NT2/D1 (cell line): ENCODE data around the gene TBC1D16.

Experiments used
- DNase-seq: peaks from one replicate; pipeline ENCODE4 v3.0.0-alpha.2; 2011; ENCODE audit warnings: low read depth, low spot score
- H3K27me3 ChIP-seq: 2 replicates; pipeline ENCODE4 v1.6.0; 2011; ENCODE audit warnings: mild to moderate bottlenecking; ENCODE audit not compliant: insufficient read length, insufficient read depth
- H3K36me3 ChIP-seq: 2 replicates; pipeline ENCODE4 v1.6.1; 2011; ENCODE audit warnings: mild to moderate bottlenecking, low read length, mixed read lengths; ENCODE audit not compliant: insufficient read depth, insufficient read length
- H3K4me1 ChIP-seq: 2 replicates; pipeline ENCODE4 v1.5.1; 2011; ENCODE audit not compliant: insufficient read depth, insufficient read length
- H3K4me3 ChIP-seq: 2 replicates; pipeline ENCODE4 v1.5.1; 2011; ENCODE audit warnings: low read depth; ENCODE audit not compliant: insufficient read length
- H3K9ac ChIP-seq: 2 replicates; pipeline ENCODE4 v1.6.0; 2011; ENCODE audit warnings: low read depth; ENCODE audit not compliant: insufficient read length
- H3K9me3 ChIP-seq: 2 replicates; pipeline ENCODE4 v1.5.1; 2011; ENCODE audit warnings: mild to moderate bottlenecking, low read length; ENCODE audit not compliant: insufficient read depth
- SUZ12 ChIP-seq: IDR thresholded peaks from 2 replicates; pipeline ENCODE4 v1.6.1; 2011; ENCODE audit not compliant: insufficient read length, insufficient read depth; ENCODE audit errors: extremely low read depth
- YY1 ChIP-seq: IDR thresholded peaks from 2 replicates; pipeline ENCODE4 v1.6.1; 2011; ENCODE audit not compliant: insufficient read length, insufficient read depth
- ZNF274 ChIP-seq: IDR thresholded peaks from 2 replicates; pipeline ENCODE4 v1.6.1; 2011; ENCODE audit warnings: mild to moderate bottlenecking, low read depth, low read length

Gene TBC1D16

GRCh38 chr17:80035937-80036714 lies 454 bp upstream of the TBC1D16 start, which contains the start of gene CCDC40:
TSS of gene CCDC40 (plus strand) at chr17:80036642. CDS start at chr17:80036663, 21 bp downstream.
- H3K4me3 ChIP-seq = peak within 1 kb of the TSS; percentile 92
- peaks cover 2% of the 10 kb centered on the region for H3K4me1 ChIP-seq
- H3K27me3 ChIP-seq = peaks cover 9% of the 10 kb centered on the region
- no peak for DNase-seq
- H3K9me3 ChIP-seq = no peaks in the 10 kb centered on the region
- H3K9ac ChIP-seq = peak within 1 kb of the TSS; percentile 93
- no peak for TF ChIP-seq SUZ12
- TF ChIP-seq YY1 = no peak
- TF ChIP-seq ZNF274 = no peak
- peaks cover 19% of the 10 kb centered on the region for H3K36me3 ChIP-seq

- no peak for DNase-seq
- TF ChIP-seq ZNF274 (no peak), SUZ12 (no peak), YY1 (no peak)
- H3K9me3 ChIP-seq = no peaks in the 10 kb centered on the region
- peaks cover 23% of the 10 kb centered on the region for H3K36me3 ChIP-seq
- peaks cover 2% of the 10 kb centered on the region for H3K4me1 ChIP-seq
- peak overlapping the region; percentile 86 for H3K4me3 ChIP-seq
- H3K9ac ChIP-seq = peak overlapping the region; percentile 86
- peaks cover 9% of the 10 kb centered on the region for H3K27me3 ChIP-seq
Measured at GRCh38 chr17:80034791-80035686, 633 bp downstream of the TBC1D16 start.

- no peak overlapping the region for H3K4me3 ChIP-seq
- TF ChIP-seq ZNF274 = no peak
- no peak for TF ChIP-seq YY1
- no peak for TF ChIP-seq SUZ12
Measured at GRCh38 chr17:80033840-80034239, 1.8 kb downstream of the TBC1D16 start.

GRCh38 chr17:80032614-80033171 lies 3.0 kb downstream of the TBC1D16 start:
- no peaks in the 10 kb centered on the region for H3K9me3 ChIP-seq
- TF ChIP-seq SUZ12 = no peak
- no peak for TF ChIP-seq YY1
- peaks cover 2% of the 10 kb centered on the region for H3K4me1 ChIP-seq
- DNase-seq = no peak
- no peak overlapping the region for H3K4me3 ChIP-seq
- no peak overlapping the region for H3K9ac ChIP-seq
- peaks cover 4% of the 10 kb centered on the region for H3K27me3 ChIP-seq
- H3K36me3 ChIP-seq = peaks cover 28% of the 10 kb centered on the region

More at GRCh38 chr17:80033840-80034239, 1.8 kb downstream of the TBC1D16 start:
- Histone ChIP-seq H3K9me3 (no peaks in the 10 kb centered on the region), H3K4me1 (peaks cover 2% of the 10 kb centered on the region), H3K36me3 (peaks cover 20% of the 10 kb centered on the region), H3K9ac (no peak overlapping the region), H3K27me3 (peaks cover 9% of the 10 kb centered on the region)
- no peak for DNase-seq

- Histone ChIP-seq H3K4me3 (no peak overlapping the region), H3K27me3 (no peaks in the 10 kb centered on the region), H3K36me3 (peaks cover 28% of the 10 kb centered on the region), H3K9ac (no peak overlapping the region), H3K4me1 (peaks cover 2% of the 10 kb centered on the region), H3K9me3 (no peaks in the 10 kb centered on the region)
- DNase-seq = no peak
- no peak for TF ChIP-seq YY1
- no peak for TF ChIP-seq SUZ12
- TF ChIP-seq ZNF274 = no peak
Measured at GRCh38 chr17:80031691-80032430, 3.8 kb downstream of the TBC1D16 start.

GRCh38 chr17:80030730-80031410 lies 4.8 kb downstream of the TBC1D16 start:
- TF ChIP-seq SUZ12 = no peak
- TF ChIP-seq ZNF274 = no peak
- TF ChIP-seq YY1 = no peak
- H3K4me1 ChIP-seq = peaks cover 2% of the 10 kb centered on the region
- H3K27me3 ChIP-seq = no peaks in the 10 kb centered on the region
- no peaks in the 10 kb centered on the region for H3K9me3 ChIP-seq
- peaks cover 33% of the 10 kb centered on the region for H3K36me3 ChIP-seq
- H3K9ac ChIP-seq = no peak overlapping the region
- no peak overlapping the region for H3K4me3 ChIP-seq
- no peak for DNase-seq
